HL-60 (cell line): ENCODE data around the gene GPS2.

Source experiments
- DNase-seq, 2 experiments: peaks; one replicate each; pipeline ENCODE4 v3.0.0-alpha.2; 2010 to 2020; ENCODE audit warnings: low read depth in 1 of 2, low spot score in 1 of 2
- H3K27ac ChIP-seq: fragments of 250-450 bp; sonication (Bioruptor Pico); replicated peaks from 2 replicates; pipeline ENCODE4 v1.5.1; 2020; ENCODE audit warnings: mild to moderate bottlenecking, moderate library complexity
- H3K27me3 ChIP-seq: fragments of 250-450 bp; sonication (Bioruptor Pico); 2 replicates; pipeline ENCODE4 v1.5.1; 2021; ENCODE audit warnings: mild to moderate bottlenecking, moderate library complexity; ENCODE audit not compliant: insufficient read depth, poor library complexity, severe bottlenecking
- H3K4me3 ChIP-seq: replicated peaks from 2 replicates; pipeline ENCODE4 v1.5.1; 2011; ENCODE audit warnings: mild to moderate bottlenecking, control low read depth, low read length; ENCODE audit not compliant: insufficient read depth
- GABPA ChIP-seq: IDR thresholded peaks from 2 replicates; pipeline ENCODE4 v1.6.1; 2012; ENCODE audit warnings: low read depth
- POLR2AphosphoS5 ChIP-seq: IDR thresholded peaks from 2 replicates; pipeline ENCODE4 v1.6.1; 2012; ENCODE audit warnings: low read depth
- REST ChIP-seq: IDR thresholded peaks from 2 replicates; pipeline ENCODE4 v1.6.1; 2012; ENCODE audit warnings: low read depth; ENCODE audit not compliant: insufficient replicate concordance
- SPI1 ChIP-seq: IDR thresholded peaks from 2 replicates; pipeline ENCODE4 v1.6.1; 2012; ENCODE audit warnings: low read depth, mild to moderate bottlenecking, borderline replicate concordance
- TF ChIP-seq, protein P1 (sequence below): IDR thresholded peaks from one replicate; pipeline ENCODE4 v1.5.1; 2011; ENCODE audit warnings: low read length, control low read depth, inconsistent platforms; ENCODE audit not compliant: insufficient read depth

GPS2 gene

DNA sequence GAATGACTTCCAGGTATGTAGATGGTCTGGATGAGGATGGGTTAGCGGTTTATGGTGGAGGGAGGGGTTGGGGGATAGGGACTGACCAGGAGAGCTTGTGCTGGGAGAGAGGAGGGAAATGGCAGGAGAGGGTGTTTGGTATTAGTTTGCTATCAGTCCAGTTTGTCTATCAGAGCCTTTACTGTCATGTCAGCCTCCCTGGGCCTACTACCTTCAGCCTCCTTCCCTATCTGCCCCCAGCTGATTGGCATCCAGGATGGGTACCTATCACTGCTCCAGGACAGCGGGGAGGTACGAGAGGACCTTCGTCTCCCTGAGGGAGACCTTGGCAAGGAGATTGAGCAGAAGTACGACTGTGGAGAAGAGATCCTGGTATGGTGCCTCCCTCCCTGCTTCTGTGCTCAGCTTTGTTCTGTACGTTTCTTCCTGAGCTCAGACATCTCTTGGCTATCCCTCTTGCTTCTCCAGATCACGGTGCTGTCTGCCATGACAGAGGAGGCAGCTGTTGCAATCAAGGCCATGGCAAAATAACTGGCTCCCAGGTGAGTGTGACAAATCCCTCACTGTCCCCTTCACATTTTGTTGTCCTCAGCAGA, 4.0 kb downstream of the GPS2 start:
- DNase-seq: no peak
- TF ChIP-seq REST: no peak
- TF ChIP-seq, protein P1, sequence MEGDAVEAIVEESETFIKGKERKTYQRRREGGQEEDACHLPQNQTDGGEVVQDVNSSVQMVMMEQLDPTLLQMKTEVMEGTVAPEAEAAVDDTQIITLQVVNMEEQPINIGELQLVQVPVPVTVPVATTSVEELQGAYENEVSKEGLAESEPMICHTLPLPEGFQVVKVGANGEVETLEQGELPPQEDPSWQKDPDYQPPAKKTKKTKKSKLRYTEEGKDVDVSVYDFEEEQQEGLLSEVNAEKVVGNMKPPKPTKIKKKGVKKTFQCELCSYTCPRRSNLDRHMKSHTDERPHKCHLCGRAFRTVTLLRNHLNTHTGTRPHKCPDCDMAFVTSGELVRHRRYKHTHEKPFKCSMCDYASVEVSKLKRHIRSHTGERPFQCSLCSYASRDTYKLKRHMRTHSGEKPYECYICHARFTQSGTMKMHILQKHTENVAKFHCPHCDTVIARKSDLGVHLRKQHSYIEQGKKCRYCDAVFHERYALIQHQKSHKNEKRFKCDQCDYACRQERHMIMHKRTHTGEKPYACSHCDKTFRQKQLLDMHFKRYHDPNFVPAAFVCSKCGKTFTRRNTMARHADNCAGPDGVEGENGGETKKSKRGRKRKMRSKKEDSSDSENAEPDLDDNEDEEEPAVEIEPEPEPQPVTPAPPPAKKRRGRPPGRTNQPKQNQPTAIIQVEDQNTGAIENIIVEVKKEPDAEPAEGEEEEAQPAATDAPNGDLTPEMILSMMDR: no peak
- no peak for TF ChIP-seq POLR2AphosphoS5
- no peak for TF ChIP-seq SPI1
- no peak for TF ChIP-seq GABPA
- H3K27me3 ChIP-seq: no peaks in the 10 kb centered on the region

DNA sequence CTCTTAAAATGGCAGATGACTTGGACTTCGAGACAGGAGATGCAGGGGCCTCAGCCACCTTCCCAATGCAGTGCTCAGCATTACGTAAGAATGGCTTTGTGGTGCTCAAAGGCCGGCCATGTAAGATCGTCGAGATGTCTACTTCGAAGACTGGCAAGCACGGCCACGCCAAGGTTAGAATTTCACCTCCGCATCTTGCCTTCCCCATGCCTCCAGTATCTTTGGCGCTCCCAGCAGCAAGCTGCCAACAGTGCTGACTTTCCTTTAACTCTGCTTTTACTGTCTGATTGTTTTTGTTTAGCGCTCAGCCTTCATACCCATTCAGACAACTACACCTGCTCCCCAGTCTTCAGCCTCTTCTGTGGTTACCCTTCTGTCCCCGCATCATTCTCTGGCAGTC, 5.5 kb downstream of the GPS2 start:
- DNase-seq: no peak
- no peak for TF ChIP-seq POLR2AphosphoS5
- TF ChIP-seq SPI1: no peak
- TF ChIP-seq, protein P1: no peak
- no peak for TF ChIP-seq GABPA
- TF ChIP-seq REST: no peak
- H3K27me3 ChIP-seq: no peaks in the 10 kb centered on the region
- H3K4me3 ChIP-seq: no peak overlapping the region
- H3K27ac ChIP-seq: no peak overlapping the region

More for the DNA sequence above, 4.0 kb downstream of the GPS2 start:
- H3K4me3 ChIP-seq: no peak overlapping the region
- no peak overlapping the region for H3K27ac ChIP-seq

DNA sequence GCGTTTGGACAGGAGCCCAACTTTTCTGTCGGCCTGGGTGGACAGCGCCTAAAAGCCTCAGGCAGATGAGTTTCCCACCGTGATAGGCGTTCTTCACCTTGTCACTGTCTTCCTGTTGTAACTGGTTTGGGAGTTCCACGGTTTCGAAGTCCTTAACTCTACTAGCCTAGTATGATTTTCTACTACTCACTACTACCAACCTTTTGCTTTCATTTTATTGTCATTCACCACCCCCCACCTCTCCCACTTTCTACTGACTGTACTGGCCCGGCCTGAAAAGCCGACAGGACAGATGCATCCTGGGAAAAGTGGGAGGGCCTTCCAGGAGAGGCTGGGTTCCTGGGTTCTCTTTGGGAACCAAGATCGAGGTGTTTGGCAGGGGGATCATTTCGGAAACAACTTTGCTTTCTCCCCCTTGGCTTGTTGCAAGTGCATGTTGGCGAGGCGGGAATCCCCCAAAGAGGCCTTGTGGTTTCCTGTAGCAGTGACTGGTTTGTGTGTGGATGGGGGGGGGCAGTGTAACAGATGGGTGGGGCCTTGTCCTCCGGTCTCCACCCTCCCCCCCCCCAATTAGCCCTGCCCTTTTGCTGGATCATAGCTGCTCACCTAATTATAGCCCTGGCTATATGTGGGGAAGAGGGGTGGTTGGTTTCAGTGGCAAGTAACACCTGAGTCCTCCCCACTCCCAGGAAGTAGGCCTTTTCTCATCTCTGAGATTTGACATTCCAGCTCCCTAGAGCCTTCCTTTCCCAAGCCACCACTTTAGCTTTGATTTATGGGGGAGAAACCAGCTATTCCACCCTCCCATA, 6.3 kb downstream of the GPS2 start:
- TF ChIP-seq POLR2AphosphoS5: peak; percentile 47; the same call in 1 of the 2 replicates
- TF ChIP-seq GABPA: no peak
- TF ChIP-seq, protein P1: no peak
- TF ChIP-seq REST: peak; percentile 54
- peak overlapping the region; percentile 94 for H3K27ac ChIP-seq
- H3K27me3 ChIP-seq: no peaks in the 10 kb centered on the region
- DNase-seq: peak in 1 of 2 experiments; percentile 61
- H3K4me3 ChIP-seq: peak overlapping the region; percentile 57
